Mucosa of descending colon (tissue), 3 donors: ENCODE data around the gene BECN2. TPM values are rescaled to one million over a fixed set of nuclear protein-coding genes. Genes with fewer than 3 reads are reported as not detected.

Source experiments
- ATAC-seq: fragments of 200-7000 bp; cut with Tn5 transposase; one replicate; pipeline ENCODE4 v1.9.1; 2020; ENCODE audit warnings: mild to moderate bottlenecking, moderate library complexity
- DNase-seq, 3 donors: peaks; one replicate each; pipeline ENCODE4 v3.0.0-alpha.2; 2020
- H3K36me3 ChIP-seq: fragments of 200-600 bp; one replicate; pipeline ENCODE4 v1.8.0; 2021; ENCODE audit warnings: low read depth, mild to moderate bottlenecking
- H3K4me1 ChIP-seq: fragments of 200-600 bp; one replicate; pipeline ENCODE4 v1.8.0; 2021; ENCODE audit warnings: low read depth, mild to moderate bottlenecking
- H3K4me3 ChIP-seq: fragments of 200-600 bp; one replicate; pipeline ENCODE4 v1.8.0; 2021; ENCODE audit warnings: mild to moderate bottlenecking
- H3K9me3 ChIP-seq: fragments of 200-600 bp; one replicate; pipeline ENCODE4 v1.8.0; 2021; ENCODE audit warnings: mild to moderate bottlenecking
- intact Hi-C, 2 donors: fragments of 100-400 bp; cut with DNase I in 1 of 2; cut with micrococcal nuclease in 1 of 2; formaldehyde crosslinking; loops; one replicate each; pipeline versions ENCODE4 v1.11.0 to v1.11.1; 2022; cut with DNase I, micrococcal nuclease
- total RNA-seq, 3 donors: library from RNA; stranded (reverse); fragmentation: NEBNext Ultra II Directional in 2 of 3; extraction: Animal tissue kit (Norgen Biotek cat#: 25700) in 2 of 3; gene quantifications; one replicate each; pipeline versions ENCODE4 v1.2.1 to v1.2.4, GENCODE V29; 2021 to 2023
- TF ChIP-seq, protein P1 (sequence below): fragments of 200-600 bp; IDR thresholded peaks from one replicate; pipeline ENCODE4 v1.8.0; 2022; ENCODE audit warnings: antibody characterized with exemption, mild to moderate bottlenecking
- donor health status: DM: no; HTN: no; CAD: no; lungs with moderate emphysema.
- donor health status: DM: no; HTN: no; CAD: no.
- donor health status: DM: no; HTN: yes; CAD: no.

BECN2 gene
- total RNA-seq, 3 donors from 2014 or later: not detected

DNA sequence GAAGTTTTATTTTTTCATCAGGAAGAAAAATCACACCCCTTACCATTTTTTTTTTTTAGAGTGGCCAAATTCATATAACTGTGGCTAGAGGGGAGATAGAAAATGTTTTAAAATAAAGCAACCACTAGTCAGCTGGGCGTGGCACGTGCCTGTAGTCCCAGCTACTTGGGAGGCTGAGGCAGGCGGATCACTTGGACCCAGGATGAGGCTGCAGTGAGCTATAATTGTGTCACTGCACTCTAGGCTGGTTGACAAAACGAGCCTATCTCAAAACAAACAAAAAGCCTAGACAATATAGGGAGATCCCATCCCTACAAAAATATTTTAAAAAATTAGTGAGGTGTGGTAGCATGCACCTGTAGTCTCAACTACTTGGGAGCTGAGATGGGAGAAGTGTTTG is 14.8 kb upstream of the BECN2 start:
- H3K9me3 ChIP-seq: no peaks in the 10 kb centered on the region
- no peak for ATAC-seq
- no peaks in the 10 kb centered on the region for H3K4me1 ChIP-seq
- no peaks in the 10 kb centered on the region for H3K36me3 ChIP-seq
- no peak for DNase-seq
- intact Hi-C loops: no loop called here
- no peak overlapping the region for H3K4me3 ChIP-seq
- TF ChIP-seq, protein P1, sequence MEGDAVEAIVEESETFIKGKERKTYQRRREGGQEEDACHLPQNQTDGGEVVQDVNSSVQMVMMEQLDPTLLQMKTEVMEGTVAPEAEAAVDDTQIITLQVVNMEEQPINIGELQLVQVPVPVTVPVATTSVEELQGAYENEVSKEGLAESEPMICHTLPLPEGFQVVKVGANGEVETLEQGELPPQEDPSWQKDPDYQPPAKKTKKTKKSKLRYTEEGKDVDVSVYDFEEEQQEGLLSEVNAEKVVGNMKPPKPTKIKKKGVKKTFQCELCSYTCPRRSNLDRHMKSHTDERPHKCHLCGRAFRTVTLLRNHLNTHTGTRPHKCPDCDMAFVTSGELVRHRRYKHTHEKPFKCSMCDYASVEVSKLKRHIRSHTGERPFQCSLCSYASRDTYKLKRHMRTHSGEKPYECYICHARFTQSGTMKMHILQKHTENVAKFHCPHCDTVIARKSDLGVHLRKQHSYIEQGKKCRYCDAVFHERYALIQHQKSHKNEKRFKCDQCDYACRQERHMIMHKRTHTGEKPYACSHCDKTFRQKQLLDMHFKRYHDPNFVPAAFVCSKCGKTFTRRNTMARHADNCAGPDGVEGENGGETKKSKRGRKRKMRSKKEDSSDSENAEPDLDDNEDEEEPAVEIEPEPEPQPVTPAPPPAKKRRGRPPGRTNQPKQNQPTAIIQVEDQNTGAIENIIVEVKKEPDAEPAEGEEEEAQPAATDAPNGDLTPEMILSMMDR: no peak

- Histone ChIP-seq H3K9me3 (no peaks in the 10 kb centered on the region), H3K4me3 (no peak overlapping the region), H3K4me1 (no peaks in the 10 kb centered on the region), H3K36me3 (no peaks in the 10 kb centered on the region)
- TF ChIP-seq, protein P1: no peak
- ATAC-seq (no peak), DNase-seq (no peak)
- intact Hi-C loops: no loop called here
These were observed 13.3 kb upstream of the BECN2 start for GRCh38 chr1:241944300-241944699.

DNA sequence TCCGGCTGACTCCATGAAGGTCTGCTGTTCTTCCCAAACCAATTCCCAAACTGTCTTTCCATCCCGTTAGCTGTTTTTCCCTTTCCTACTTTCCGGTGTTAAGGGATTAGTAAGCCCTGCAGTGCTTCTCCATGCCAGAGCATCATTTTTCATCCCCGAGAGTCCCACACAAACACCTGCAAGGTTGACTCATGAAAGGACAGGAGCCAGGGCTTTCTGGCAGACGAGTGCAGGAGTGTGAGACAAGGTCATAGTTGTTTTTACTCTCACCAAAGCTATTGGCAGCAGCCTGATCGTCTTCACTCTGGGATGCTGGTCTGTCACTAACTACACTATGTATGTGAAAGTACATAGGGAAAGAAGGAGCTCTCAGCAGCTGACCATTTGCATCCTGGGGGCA is 10.2 kb upstream of the BECN2 start:
- ATAC-seq (no peak), DNase-seq (no peak)
- H3K4me1 ChIP-seq: no peaks in the 10 kb centered on the region
- TF ChIP-seq, protein P1: no peak
- no peaks in the 10 kb centered on the region for H3K36me3 ChIP-seq
- H3K4me3 ChIP-seq: no peak overlapping the region
- H3K9me3 ChIP-seq: no peaks in the 10 kb centered on the region
- intact Hi-C loops: no loop called here

DNA sequence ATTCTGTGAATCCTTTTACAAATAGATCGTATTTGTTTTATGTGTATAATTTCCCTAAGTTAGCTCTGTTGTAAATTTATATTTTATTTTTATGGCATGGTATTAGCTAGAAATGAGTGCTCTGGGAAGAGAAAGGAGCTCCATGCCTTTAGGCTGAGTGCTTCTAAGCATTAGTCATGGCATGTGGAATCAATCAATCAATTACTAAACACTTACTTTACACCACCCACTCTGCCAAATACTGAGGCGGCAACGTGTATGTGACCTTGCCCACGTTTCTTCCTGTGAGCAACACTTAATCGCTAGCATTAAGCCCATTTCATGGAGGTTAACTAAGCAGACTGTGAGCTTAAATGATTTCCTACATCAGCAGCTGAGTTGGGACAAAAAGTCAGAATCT is 7.2 kb upstream of the BECN2 start:
- no peaks in the 10 kb centered on the region for H3K9me3 ChIP-seq
- H3K4me1 ChIP-seq: no peaks in the 10 kb centered on the region
- no peak overlapping the region for H3K4me3 ChIP-seq
- no peaks in the 10 kb centered on the region for H3K36me3 ChIP-seq
- DNase-seq (no peak), ATAC-seq (no peak)
- TF ChIP-seq, protein P1: no peak
- intact Hi-C loops: no loop called here

- ATAC-seq (no peak), DNase-seq (no peak)
- TF ChIP-seq, protein P1: no peak
- H3K4me3 ChIP-seq: no peak overlapping the region
- no peaks in the 10 kb centered on the region for H3K4me1 ChIP-seq
- H3K36me3 ChIP-seq: no peaks in the 10 kb centered on the region
- no peaks in the 10 kb centered on the region for H3K9me3 ChIP-seq
- intact Hi-C loops: no loop called here
These were observed 4.6 kb downstream of the BECN2 start for GRCh38 chr1:241962153-241962552.

DNA sequence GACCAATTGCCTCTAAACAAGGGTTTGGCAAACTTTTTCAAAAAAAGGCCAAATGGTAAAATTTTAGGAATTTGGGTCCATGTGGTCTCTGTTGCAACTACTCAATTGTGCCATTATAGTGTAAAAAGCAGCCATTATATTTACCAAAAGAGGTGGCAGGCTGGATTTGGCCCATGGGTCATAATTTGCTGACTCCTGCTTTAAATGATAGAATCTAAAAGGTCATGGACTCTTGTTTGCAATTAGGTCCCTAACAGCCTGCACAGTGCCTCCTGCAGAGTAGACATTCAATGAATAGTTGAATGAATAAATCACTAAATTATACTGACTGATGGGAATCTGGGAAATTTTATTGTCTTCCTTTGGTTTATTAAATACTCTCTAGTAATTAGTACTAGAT is 6.2 kb downstream of the BECN2 start:
- intact Hi-C loops: no loop called here
- Histone ChIP-seq H3K9me3 (no peaks in the 10 kb centered on the region), H3K36me3 (no peaks in the 10 kb centered on the region), H3K4me1 (no peaks in the 10 kb centered on the region), H3K4me3 (no peak overlapping the region)
- DNase-seq: no peak
- no peak for ATAC-seq
- TF ChIP-seq, protein P1: no peak
